ENCODE data around the gene GNMT. TPM values are rescaled to one million over a fixed set of nuclear protein-coding genes. Genes with fewer than 3 reads are reported as not detected.

Gene GNMT
- total and polyA plus RNA-seq, 4 donors: 10.5 to 163 (median 130) TPM

GRCh38 chr6:42971746-42972327 lies 11.3 kb downstream of the GNMT start:
- no peak for TF ChIP-seq RAD21 (IDR thresholded peaks at IDR 0.05)
- no peak for TF ChIP-seq NR2F2 (IDR thresholded peaks at IDR 0.05)
- no peak for TF ChIP-seq RXRA (IDR thresholded peaks at IDR 0.05)
- no peak for TF ChIP-seq MAX (IDR thresholded peaks at IDR 0.05)
- no peak for TF ChIP-seq EGR1 (IDR thresholded peaks at IDR 0.05; ENCODE audit: low read depth in 2 of 2)
- no peak for TF ChIP-seq FOXA2 (IDR thresholded peaks at IDR 0.05)
- TF ChIP-seq GABPA (IDR thresholded peaks at IDR 0.05 in 1 of 2, conservative IDR thresholded peaks at IDR 0.05 in 1 of 2): no peak
- TF ChIP-seq REST (IDR thresholded peaks at IDR 0.05): no peak
- no peak for TF ChIP-seq CTCF (IDR thresholded peaks at IDR 0.05; ENCODE audit: low read depth, low read length, missing input control)
- TF ChIP-seq JUND (IDR thresholded peaks at IDR 0.05): no peak
- TF ChIP-seq ZBTB33 (IDR thresholded peaks at IDR 0.05): no peak
- no peak for TF ChIP-seq SP1 (IDR thresholded peaks at IDR 0.05)
- no peak for TF ChIP-seq FOXA1 (IDR thresholded peaks at IDR 0.05)
- no peak for TF ChIP-seq YY1 (IDR thresholded peaks at IDR 0.05)
- TF ChIP-seq TAF1 (conservative IDR thresholded peaks at IDR 0.05): no peak
- TF ChIP-seq ATF3 (IDR thresholded peaks at IDR 0.05): no peak
- H3K9ac ChIP-seq (ENCODE audit: low read depth in 1 of 2, low read length in 2 of 2): no peak overlapping the region
- no peak for DNase-seq (ENCODE audit: low spot score)
- H3K4me1 ChIP-seq (ENCODE audit: control insufficient read depth in 4 of 4, insufficient read depth in 4 of 4, low read length in 3 of 4): peaks cover 0 to 9% (median 1%) of the 10 kb centered on the region in 4 donors
- peaks cover 3 to 11% (median 6%) of the 10 kb centered on the region in 4 donors for H3K36me3 ChIP-seq (ENCODE audit: control insufficient read depth in 4 of 4, insufficient read depth in 3 of 4, low read depth in 1 of 4, low read length in 3 of 4)
- H3K4me3 ChIP-seq (ENCODE audit: low read depth in 1 of 3, low read length in 3 of 3): no peak overlapping the region
- H3K9me3 ChIP-seq (ENCODE audit: control insufficient read depth in 4 of 4, low read length in 3 of 4): no peaks in the 10 kb centered on the region
- H3K27ac ChIP-seq (ENCODE audit: low read depth in 1 of 2, low read length in 2 of 2): no peak overlapping the region
- 94% methylated on average over 3 of the region's 3 CpGs for WGBS
- no peaks in the 10 kb centered on the region for H3K27me3 ChIP-seq (ENCODE audit: control insufficient read depth in 4 of 4, insufficient read depth in 4 of 4, low read length in 3 of 4)
